HepG2 (cell line): ENCODE measurements around the gene RGL3.

ENCODE experiments used
- EZH2 ChIP-seq: conservative IDR thresholded peaks from 2 replicates; pipeline ENCODE4 v1.6.1; 2012; ENCODE audit warnings: mild to moderate bottlenecking, low read depth, low read length, moderate library complexity
- FOXM1 ChIP-seq: sonication (generic); formaldehyde crosslinking; IDR thresholded peaks from 2 replicates; pipeline ENCODE4 v1.5.0; 2020; ENCODE audit warnings: missing genetic modification reagents
- KLF13 ChIP-seq: sonication (generic); formaldehyde crosslinking; IDR thresholded peaks from 2 replicates; pipeline ENCODE4 v1.4.0; 2020; ENCODE audit warnings: mild to moderate bottlenecking, missing genetic modification reagents
- PAWR ChIP-seq: sonication (generic); formaldehyde crosslinking; IDR thresholded peaks from 2 replicates; pipeline ENCODE4 v1.4.0; 2020; ENCODE audit warnings: missing genetic modification reagents, mild to moderate bottlenecking, borderline replicate concordance
- YY1 ChIP-seq: IDR thresholded peaks from 2 replicates; pipeline ENCODE4 v1.6.1; 2011; ENCODE audit warnings: low read length, low read depth, moderate library complexity, mild to moderate bottlenecking; ENCODE audit not compliant: insufficient read depth, insufficient replicate concordance
- ZNF335 ChIP-seq: sonication (generic); formaldehyde crosslinking; IDR thresholded peaks from 2 replicates; pipeline ENCODE4 v1.4.0; 2020; ENCODE audit warnings: missing genetic modification reagents
- ZNF343 ChIP-seq: sonication (generic); formaldehyde crosslinking; IDR thresholded peaks from 2 replicates; pipeline ENCODE4 v1.4.0; 2020; ENCODE audit warnings: mild to moderate bottlenecking, missing genetic modification reagents
- TF ChIP-seq, protein P1 (sequence below): sonication (generic); formaldehyde crosslinking; IDR thresholded peaks from 2 replicates; pipeline ENCODE4 v1.5.0; 2020; ENCODE audit warnings: mild to moderate bottlenecking, missing genetic modification reagents, moderate library complexity
- TF ChIP-seq, protein P2 (sequence below): IDR thresholded peaks from 2 replicates; pipeline ENCODE4 v1.6.1; 2018; ENCODE audit warnings: missing genetic modification reagents
- TF ChIP-seq, protein P3 (sequence below): sonication (generic); formaldehyde crosslinking; IDR thresholded peaks from 2 replicates; pipeline ENCODE4 v1.9.0; 2021; ENCODE audit warnings: missing genetic modification reagents, borderline replicate concordance
- TF ChIP-seq, protein P4 (sequence below): sonication (generic); formaldehyde crosslinking; IDR thresholded peaks from 2 replicates; pipeline ENCODE4 v1.8.0; 2022; ENCODE audit warnings: mild to moderate bottlenecking, missing genetic modification reagents, moderate library complexity
- TF ChIP-seq, protein P5 (sequence below): sonication (generic); formaldehyde crosslinking; conservative IDR thresholded peaks from 2 replicates; pipeline ENCODE4 v1.8.1; 2023; ENCODE audit warnings: missing genetic modification reagents
- TF ChIP-seq, protein P6 (sequence below): sonication (generic); formaldehyde crosslinking; IDR thresholded peaks from 2 replicates; pipeline ENCODE4 v1.4.0; 2020; ENCODE audit warnings: missing genetic modification reagents

DNA sequence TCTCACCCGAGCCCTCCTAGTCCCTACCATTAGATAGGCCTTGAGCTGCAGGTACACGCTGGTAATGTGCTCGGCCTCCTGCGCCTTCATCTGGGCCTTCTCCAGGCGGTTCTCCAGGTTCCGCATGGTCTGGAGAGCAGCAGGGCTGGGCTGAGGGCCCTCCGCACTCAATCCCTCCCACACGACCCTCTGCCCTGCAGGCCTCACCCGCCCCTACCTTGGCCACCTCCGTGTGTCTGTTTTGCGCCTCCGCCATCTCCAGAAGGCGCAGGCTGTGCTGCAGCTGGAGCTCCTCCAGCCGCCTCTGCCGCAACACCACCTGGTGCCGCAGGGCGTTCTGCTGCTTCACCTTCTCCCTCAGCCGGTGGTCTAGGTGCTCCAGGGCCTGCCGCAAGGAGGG, 7.5 kb upstream of the RGL3 start:
- TF ChIP-seq, protein P1, sequence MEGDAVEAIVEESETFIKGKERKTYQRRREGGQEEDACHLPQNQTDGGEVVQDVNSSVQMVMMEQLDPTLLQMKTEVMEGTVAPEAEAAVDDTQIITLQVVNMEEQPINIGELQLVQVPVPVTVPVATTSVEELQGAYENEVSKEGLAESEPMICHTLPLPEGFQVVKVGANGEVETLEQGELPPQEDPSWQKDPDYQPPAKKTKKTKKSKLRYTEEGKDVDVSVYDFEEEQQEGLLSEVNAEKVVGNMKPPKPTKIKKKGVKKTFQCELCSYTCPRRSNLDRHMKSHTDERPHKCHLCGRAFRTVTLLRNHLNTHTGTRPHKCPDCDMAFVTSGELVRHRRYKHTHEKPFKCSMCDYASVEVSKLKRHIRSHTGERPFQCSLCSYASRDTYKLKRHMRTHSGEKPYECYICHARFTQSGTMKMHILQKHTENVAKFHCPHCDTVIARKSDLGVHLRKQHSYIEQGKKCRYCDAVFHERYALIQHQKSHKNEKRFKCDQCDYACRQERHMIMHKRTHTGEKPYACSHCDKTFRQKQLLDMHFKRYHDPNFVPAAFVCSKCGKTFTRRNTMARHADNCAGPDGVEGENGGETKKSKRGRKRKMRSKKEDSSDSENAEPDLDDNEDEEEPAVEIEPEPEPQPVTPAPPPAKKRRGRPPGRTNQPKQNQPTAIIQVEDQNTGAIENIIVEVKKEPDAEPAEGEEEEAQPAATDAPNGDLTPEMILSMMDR (CRISPR knock-in tag) = no peak
- TF ChIP-seq PAWR (CRISPR knock-in tag) = no peak
- TF ChIP-seq YY1 = no peak
- TF ChIP-seq, protein P2, sequence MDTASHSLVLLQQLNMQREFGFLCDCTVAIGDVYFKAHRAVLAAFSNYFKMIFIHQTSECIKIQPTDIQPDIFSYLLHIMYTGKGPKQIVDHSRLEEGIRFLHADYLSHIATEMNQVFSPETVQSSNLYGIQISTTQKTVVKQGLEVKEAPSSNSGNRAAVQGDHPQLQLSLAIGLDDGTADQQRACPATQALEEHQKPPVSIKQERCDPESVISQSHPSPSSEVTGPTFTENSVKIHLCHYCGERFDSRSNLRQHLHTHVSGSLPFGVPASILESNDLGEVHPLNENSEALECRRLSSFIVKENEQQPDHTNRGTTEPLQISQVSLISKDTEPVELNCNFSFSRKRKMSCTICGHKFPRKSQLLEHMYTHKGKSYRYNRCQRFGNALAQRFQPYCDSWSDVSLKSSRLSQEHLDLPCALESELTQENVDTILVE (CRISPR knock-in tag) = no peak
- TF ChIP-seq, protein P3, sequence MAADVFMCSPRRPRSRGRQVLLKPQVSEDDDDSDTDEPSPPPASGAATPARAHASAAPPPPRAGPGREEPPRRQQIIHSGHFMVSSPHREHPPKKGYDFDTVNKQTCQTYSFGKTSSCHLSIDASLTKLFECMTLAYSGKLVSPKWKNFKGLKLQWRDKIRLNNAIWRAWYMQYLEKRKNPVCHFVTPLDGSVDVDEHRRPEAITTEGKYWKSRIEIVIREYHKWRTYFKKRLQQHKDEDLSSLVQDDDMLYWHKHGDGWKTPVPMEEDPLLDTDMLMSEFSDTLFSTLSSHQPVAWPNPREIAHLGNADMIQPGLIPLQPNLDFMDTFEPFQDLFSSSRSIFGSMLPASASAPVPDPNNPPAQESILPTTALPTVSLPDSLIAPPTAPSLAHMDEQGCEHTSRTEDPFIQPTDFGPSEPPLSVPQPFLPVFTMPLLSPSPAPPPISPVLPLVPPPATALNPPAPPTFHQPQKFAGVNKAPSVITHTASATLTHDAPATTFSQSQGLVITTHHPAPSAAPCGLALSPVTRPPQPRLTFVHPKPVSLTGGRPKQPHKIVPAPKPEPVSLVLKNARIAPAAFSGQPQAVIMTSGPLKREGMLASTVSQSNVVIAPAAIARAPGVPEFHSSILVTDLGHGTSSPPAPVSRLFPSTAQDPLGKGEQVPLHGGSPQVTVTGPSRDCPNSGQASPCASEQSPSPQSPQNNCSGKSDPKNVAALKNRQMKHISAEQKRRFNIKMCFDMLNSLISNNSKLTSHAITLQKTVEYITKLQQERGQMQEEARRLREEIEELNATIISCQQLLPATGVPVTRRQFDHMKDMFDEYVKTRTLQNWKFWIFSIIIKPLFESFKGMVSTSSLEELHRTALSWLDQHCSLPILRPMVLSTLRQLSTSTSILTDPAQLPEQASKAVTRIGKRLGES (CRISPR knock-in tag) = no peak
- no peak for TF ChIP-seq EZH2
- no peak for TF ChIP-seq ZNF343 (CRISPR knock-in tag)
- no peak for TF ChIP-seq KLF13 (CRISPR knock-in tag)
- TF ChIP-seq FOXM1 (CRISPR knock-in tag) = no peak
- TF ChIP-seq ZNF335 = no peak
- TF ChIP-seq, protein P4, sequence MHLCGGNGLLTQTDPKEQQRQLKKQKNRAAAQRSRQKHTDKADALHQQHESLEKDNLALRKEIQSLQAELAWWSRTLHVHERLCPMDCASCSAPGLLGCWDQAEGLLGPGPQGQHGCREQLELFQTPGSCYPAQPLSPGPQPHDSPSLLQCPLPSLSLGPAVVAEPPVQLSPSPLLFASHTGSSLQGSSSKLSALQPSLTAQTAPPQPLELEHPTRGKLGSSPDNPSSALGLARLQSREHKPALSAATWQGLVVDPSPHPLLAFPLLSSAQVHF (CRISPR knock-in tag) = no peak
- TF ChIP-seq, protein P5, sequence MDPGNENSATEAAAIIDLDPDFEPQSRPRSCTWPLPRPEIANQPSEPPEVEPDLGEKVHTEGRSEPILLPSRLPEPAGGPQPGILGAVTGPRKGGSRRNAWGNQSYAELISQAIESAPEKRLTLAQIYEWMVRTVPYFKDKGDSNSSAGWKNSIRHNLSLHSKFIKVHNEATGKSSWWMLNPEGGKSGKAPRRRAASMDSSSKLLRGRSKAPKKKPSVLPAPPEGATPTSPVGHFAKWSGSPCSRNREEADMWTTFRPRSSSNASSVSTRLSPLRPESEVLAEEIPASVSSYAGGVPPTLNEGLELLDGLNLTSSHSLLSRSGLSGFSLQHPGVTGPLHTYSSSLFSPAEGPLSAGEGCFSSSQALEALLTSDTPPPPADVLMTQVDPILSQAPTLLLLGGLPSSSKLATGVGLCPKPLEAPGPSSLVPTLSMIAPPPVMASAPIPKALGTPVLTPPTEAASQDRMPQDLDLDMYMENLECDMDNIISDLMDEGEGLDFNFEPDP = no peak
- TF ChIP-seq, protein P6, sequence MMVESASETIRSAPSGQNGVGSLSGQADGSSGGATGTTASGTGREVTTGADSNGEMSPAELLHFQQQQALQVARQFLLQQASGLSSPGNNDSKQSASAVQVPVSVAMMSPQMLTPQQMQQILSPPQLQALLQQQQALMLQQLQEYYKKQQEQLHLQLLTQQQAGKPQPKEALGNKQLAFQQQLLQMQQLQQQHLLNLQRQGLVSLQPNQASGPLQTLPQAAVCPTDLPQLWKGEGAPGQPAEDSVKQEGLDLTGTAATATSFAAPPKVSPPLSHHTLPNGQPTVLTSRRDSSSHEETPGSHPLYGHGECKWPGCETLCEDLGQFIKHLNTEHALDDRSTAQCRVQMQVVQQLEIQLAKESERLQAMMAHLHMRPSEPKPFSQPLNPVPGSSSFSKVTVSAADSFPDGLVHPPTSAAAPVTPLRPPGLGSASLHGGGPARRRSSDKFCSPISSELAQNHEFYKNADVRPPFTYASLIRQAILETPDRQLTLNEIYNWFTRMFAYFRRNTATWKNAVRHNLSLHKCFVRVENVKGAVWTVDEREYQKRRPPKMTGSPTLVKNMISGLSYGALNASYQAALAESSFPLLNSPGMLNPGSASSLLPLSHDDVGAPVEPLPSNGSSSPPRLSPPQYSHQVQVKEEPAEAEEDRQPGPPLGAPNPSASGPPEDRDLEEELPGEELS = no peak
